GM21737 (cell line): ENCODE results near the gene SCYGR6.
A peak's percentile ranks its signal among the peaks of the same experiment; 100 is the strongest.
"Not testable (repeated sequence)": the region's sequence is repeated elsewhere in the genome, so short reads cannot be mapped to it uniquely, and the experiment has no call there.

Experiments
- ATAC-seq: cut with Tn5 transposase; IDR thresholded peaks from one replicate; pipeline ENCODE4 v1.9.1; 2021; ENCODE audit warnings: mild to moderate bottlenecking, moderate library complexity; ENCODE audit not compliant: unreplicated experiment

Gene SCYGR6, protein sequence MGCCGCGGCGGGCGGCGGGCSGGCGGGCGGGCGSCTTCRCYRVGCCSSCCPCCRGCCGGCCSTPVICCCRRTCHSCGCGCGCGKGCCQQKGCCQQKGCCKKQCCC

DNA sequence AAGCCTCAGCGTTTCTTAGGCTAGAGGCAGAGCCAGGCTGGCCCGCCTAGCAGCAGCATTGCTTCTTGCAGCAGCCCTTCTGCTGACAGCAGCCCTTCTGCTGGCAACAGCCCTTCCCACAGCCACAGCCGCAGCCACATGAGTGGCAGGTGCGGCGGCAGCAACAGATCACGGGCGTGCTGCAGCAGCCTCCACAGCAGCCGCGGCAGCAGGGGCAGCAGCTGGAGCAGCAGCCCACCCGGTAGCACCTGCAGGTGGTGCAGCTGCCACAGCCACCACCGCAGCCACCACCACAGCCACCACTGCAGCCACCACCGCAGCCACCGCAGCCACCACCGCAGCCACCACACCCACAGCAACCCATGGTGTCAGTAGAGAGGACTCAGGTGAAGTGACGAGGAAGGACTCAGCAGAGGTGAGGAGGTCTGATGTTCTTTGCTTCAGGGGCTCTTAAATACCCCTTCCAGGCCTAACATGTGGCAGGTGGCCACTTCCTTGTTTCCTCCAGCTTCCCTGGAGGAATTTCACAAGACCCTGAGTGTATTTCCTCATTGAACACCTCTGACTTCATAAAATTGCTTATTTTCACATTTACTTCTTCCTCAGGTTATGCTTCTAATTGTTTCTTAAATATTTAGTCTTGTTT lies at the start of gene SCYGR6:
TSS of gene SCYGR6 (minus strand) at position 364 of the 646 bp plus-strand sequence. CDS start at position 364, 0 bp downstream.
- ATAC-seq: no peak

DNA sequence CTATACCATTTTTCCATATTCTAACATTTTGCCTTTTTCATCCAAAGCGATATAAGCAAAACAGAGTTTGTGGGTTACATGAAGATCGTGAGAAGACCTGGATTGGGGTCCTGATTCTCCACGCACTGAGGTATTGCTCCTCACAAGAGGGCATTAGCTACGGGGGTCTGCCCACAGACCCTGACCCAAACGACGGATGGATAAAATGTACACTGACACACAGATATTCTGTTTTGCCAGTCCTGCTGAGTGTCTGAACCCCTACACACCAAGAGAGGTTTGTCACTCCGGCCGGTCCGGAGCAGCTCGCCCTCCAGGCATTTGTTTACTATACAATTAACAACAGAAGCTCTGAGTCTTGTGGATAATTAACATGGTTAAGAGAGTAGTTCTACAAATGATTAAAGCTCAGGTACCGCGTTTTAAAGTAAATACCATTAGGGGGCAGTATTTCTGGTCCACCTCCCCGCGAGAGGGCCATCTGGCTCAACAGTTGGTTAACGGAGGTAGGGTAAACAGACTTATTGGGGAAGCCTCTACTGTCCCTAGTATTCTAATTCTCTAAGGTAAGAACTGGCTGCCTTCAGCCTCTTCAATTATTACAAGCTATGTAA lies 49.6 kb upstream of the SCYGR6 start:
- ATAC-seq: no peak

DNA sequence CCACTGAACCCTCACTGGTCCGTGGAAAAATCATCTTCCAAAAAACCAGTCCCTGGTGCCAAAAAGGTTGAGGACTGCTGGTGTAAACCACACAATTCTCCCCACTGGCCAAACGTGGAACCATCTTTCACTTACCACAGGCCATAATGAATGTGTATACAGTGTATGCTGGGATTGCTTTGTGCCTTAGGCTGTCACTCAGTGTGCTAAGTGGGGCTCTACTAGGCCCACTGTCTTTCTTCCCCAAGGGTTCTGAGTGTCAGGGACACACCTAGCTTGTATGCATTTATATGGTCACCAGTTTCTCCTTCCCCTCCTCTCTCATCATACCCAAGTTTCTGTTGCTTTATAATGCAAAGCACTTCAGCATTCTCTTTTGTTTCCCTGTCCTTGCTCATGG lies 48.4 kb upstream of the SCYGR6 start:
- ATAC-seq: no peak

DNA sequence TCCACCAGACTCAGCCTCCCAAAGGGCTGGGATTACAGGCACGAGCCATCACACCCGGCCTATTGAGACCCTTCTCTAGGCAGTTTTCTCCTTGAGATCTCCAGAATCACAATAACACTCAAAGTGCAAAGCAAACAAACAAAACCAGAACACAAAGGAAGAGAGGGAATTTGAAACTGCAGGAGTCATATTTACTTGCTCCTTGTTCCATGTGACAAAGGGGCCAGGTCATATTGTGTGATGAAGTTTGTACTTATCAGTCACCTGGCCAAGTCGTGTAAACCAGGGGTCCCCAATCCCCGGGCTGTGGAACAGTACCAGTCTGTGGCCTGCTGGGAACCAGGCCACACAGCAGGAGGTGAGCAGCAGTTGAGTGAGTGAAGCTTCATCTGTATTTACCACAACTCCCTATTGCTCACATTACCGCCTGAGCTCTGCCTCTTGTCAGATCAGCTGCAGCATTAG lies 47.7 kb upstream of the SCYGR6 start:
- no peak for ATAC-seq

DNA sequence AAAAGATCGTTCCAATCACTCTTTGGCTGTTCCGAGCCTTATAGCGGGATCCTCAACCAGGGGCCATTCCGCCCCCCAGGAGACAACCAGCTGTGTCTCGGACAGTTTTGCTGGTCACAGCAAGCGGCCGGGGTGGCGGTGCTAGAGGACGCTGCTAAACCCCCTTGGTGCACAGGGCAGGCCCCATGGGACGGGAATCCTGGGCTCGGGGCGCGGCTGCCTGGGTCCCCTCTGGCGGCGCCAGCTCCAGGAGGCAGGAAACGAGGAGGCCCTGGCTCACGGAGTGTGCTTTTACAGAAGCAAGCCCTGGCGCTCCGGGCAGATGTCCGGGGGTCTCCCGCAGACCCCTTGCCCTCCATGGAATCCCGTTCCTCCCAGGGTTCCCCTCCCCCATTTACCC lies 43.3 kb upstream of the SCYGR6 start:
- ATAC-seq: no peak

DNA sequence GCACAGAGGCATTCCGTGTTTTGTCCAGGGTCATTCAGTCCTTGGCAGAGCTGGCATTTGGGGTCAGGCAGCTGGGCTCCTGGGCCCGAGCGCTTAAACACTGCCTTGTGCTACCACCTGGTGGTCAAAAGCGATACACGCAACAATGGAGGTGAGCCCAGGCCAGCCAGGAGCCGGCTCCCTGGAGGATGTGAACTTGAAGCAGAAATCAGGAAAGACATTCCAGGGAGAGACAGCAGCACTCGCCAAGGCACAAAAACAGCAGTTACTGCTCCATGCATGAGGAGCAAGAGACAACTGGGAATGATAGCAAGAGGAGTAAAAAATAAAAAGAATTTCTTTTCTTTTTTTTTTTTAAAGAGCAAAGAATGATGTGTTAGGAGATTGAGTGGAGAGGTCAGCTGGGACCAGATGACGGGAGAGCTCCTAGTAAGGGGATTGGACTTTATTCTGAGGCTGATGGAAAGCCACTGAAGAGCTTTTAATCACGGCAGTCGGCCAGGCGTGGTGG lies 41.9 kb upstream of the SCYGR6 start:
- ATAC-seq: peak; percentile 96

DNA sequence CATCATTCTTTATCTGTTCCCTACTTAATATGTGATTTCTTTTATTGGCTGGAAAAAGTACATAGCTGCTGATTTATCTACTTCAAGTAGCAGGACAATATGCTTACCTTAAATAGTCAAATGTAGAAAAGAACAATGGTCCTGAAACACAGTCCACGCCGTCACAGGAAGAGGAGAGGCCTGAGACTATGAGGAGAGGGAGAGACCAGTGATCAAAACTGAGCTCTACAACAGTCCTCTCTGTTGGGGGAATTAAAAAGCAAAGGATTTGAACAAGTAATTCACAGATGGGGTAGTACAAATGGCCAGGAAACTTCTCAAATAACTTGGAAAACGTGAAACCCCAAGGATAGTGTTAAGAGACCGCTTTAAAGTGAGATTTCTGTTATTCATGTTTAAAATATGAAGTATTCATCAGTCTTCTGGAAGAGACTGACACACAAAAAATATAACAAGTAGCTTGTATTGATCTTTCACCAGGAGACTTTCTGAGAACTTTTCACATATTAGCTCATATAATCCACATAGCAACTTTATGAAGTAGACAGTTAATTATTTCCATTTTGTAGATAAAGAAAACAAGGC lies 41.3 kb upstream of the SCYGR6 start:
- ATAC-seq: no peak

DNA sequence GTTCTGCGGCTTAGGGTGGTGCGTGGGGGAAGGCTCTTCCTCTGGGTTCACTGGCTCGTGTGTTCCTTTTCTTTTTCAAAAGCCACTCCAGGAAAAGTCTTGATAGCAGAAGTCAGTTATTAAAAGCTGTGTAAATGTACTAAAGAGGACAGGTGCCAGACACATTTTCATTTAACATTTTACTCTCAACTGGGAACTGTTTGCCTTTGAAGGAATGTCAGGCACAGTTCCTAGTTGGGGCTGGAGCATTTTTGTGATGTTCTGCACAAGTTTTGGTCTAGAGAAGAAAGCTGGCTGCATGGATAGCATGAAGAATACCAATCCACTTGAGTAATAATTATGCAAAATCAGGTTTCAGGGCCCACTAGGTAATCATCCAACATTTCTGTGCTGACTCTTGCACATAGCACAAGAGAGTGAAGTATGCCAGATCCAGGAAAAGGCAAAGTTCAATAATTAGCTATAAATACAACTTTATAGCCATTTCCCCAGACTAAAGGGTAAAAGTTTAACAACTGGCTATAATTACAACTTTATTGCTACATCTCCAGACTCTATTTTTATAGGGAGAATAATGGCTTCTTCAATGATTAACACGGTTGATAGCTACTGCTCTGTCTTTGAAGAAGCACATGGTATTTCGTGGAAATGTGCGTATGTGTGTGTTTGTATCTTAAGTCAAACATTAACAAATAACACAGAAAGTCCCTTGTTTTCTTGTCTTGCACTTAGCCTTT lies 37.4 kb upstream of the SCYGR6 start:
- ATAC-seq: no peak

DNA sequence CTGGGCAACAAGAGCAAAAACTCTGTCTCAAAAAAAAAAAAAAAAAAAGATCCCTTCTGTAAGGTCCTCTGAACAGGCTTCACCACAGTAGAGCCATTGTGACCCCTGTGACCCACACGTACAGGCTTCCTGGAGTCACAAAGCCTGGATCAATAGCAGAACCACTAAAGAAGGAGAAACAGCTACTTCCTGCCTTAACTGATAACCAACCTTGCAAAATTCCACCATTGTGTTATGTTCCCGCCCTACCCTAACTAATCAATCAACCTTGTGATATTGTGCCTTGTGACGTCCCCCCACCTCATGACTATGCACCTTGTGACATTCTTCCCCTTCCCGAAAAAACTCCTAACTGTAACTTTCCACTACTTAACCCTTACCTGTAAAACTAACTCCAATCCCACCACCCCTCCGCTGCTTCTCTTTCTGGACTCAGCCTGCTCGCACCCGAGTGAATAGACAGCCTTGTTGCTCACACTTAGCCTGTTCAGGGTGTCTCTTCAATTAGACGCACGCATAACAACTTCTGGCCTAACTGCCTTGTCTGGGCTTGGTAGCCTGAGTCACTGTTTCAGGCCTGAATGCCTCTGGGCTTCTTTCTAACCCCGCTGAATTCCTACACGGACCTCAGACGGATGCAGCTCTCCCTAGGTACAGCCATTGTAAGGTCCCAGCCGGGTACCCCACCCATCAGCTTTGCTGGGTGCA lies 35.0 kb upstream of the SCYGR6 start:
- ATAC-seq: no peak

DNA sequence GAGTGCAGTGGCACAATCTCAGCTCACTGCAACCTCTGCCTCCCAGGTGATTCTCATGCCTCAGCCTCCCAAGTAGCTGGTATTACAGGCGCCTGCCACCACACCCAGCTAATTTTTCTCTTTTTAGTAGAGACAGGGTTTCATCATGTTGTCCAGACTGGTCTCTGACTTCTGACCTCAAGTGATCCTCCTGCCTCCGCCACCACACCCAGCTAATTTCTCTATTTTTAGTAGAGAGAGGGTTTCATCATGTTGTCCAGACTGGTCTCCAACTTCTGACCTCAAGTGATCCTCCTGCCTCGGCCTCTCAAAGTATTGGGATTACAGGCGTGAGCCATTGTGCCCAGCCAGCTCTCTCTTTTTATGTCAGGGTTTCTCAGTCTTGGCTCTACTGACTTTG lies 31.7 kb upstream of the SCYGR6 start:
- not testable (repeated sequence) for ATAC-seq

DNA sequence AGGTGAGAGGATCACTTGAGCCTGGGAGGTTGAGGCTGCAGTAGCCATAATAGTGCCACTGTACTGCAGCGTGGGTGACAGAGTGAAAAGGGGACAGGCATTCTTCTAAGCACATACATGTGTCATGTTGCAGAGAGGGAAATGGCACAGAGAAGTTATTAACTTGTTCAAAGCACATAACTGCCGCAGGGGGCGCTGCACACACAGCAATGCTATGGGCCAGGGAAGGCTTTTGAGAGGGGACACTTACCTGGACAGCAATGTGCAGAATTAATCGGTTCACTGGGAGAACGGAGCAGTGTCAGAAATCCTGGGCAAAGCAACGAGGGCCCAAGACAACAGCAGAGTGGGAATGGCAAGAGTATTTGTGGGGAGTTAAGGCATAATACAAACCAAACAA lies 23.5 kb upstream of the SCYGR6 start:
- ATAC-seq: no peak

DNA sequence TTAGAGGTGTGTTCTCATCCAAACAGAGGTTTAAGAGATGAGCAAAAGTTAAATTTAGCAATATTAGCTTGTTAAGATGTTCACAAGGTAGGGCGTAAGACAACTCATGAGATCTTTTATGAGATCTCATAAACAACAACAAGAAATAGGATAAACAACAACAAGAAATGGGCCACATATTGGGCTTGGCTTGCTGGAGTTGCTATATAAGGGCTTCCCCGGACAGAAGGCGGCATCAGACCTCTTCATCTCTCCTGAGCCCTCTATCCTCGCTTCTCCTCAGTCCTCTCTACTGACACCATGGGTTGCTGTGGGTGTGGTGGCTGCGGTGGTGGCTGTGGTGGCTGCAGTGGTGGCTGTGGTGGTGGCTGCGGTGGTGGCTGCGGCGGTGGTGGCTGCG lies 21.0 kb upstream of the SCYGR6 start, which contains the start of gene SCYGR8:
TSS of gene SCYGR8 (plus strand) at position 301 of the 400 bp plus-strand sequence. CDS start at position 301, 0 bp downstream.
- ATAC-seq: no peak

DNA sequence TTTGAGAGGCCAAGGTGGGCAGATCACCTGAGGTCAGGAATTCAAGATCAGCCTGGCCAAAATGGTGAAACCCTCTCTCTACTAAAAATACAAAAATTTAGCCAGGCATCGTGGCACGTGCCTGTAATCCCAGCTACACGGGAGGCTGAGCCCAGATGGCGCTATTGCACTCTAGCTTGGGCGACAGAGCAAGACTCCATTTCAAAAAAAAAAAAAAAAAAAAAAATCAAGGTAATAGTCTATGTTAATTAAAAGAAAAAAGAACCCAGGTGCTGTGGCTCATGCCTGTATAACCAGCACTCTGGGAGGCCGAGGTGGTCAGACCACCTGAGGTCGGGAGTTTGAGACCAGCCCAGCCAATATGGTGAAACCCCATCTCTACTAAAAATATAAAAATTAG lies 16.1 kb upstream of the SCYGR6 start:
- not testable (repeated sequence) for ATAC-seq

DNA sequence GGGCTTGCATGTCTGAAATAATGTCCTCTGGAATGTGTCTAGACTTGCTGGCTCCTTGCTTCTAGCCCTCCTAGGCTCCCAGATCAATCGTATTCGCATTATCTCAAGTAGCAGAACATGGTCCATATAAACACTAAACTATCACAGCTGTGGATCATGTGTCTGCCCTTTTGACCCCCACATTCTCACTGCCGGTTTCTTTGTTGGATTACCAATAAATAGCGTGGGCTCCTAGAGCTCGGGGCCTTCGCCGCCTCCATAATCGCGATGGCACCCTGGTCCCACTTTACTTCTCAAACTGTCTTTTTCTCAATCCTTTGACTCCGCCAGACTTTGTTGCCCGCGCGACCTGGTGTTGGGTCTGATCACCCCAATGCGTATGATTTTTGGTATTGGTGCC lies 14.8 kb upstream of the SCYGR6 start:
- ATAC-seq: no peak

DNA sequence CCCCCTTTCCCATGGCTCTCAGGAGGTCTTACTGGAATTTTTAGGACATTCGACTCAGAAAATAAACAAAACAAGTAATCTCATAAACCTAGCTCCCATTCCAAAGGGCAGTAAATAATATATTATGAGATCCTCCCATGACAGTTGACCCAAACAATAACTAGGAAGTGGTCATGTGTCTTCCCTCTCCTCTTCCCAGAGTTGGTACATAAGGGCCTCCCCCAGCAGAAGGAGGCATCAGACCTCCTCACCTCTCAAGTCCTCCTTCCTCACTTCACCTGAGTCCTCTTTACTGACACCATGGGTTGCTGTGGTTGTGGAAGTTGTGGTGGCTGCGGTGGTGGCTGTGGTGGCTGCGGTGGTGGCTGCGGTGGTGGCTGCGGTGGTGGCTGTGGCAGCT lies 3.5 kb upstream of the SCYGR6 start, which contains the start of gene SCYGR7:
TSS of gene SCYGR7 (plus strand) at position 301 of the 400 bp plus-strand sequence. CDS start at position 301, 0 bp downstream.
- no peak for ATAC-seq

DNA sequence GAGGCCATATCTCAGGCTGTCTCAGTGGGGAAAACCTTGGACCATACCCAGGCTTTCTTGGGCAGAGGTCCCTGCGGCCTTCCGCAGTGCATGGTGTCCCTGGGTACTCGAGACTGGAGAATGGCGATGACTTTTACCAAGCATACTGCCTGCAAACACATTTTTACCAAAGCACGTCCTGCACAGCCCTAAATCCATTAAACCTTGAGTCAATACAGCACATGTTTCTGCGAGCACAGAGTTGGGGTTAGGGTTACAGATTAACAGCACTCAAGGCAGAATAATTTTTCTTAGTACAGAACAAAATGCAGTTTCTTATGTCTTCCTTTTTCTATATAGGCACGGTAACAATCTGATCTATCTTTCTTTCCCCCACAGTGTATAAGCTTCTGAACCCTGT lies 1.7 kb downstream of the SCYGR6 start:
- not testable (repeated sequence) for ATAC-seq

DNA sequence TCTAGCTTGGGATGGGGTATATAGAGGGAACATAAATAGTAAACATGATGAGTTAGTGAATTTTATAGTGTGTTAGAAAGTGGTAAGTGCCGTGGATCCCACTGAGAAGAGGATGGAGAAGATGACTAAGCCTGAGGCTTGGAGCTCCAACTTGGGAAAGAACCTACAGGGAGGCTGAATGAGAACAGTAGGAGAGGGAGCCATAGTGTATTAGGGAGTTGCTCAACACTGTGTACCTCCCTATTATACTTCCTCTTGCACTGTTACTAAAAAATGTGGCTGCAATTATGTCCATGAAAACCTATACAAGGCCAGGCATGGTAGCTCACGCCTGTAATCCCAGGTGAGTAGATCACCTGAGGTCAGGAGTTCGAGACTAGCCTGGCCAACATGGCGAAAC lies 3.9 kb downstream of the SCYGR6 start:
- no peak for ATAC-seq

DNA sequence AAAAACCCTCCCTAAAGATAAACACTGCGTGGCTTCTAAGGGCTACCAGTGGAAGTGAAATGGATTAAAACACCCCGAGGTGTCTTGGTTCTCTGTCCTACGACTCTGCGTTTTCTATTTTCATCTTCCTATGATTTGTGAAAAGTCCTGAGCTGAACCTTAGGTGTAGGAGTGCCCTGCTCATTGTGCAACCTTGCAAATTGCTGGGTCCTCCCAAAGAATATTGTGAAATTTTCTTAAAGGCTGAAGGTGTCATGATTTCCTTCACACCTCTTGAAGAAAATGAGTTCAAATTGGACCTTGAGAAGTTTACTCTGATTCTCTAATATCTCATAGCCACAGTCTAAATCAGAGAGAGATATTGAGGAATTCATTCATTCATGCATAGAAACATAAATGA lies 4.9 kb downstream of the SCYGR6 start:
- ATAC-seq: no peak

DNA sequence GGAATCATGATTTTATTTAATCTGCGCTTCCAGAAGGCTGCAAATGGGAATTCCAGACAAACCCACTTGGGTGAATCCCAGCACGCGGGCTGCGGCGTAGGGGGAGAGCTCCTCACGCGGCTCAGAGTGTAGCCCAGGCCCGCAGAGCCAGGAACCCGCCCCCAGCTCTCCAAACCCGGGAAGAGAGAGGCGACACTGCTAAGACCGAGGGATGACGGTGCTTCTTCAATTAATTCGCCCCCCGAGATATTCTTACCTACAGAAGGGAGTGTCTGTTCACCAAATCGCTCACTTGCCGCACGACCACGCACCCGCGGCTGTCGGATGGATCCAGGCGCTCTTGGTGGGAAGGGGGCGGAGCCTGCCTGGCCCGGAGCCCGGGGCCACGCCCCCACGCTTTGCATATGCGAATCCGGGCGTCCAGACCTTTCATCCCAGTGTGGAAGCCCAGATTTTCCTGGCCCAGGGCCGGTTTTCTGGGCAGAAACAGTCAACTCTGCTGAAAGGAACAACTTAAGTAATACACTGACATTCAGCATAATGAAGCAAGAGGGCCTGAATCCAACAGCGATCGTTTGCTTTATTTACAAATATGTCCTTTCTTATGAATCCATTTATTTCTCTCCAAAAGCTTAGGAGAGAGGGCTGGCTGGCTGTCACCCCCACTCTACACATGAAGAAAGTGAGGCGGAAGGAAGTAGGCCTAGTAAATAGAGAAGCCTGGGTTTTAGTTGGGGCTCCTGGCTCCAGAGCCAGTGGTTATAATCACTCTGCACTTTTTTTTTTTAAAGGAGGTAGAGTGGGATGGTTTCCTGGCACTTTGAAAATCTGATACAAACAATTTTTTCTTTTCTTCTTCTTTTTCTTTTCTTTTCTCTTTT lies 6.6 kb downstream of the SCYGR6 start, which contains the start of gene SLC19A3:
TSS of gene SLC19A3 (minus strand) at position 342 of the 881 bp plus-strand sequence. CDS start 15,710 bp downstream, outside the sequence.
- no peak for ATAC-seq
